GM18498 (cell line): ENCODE data around the gene SP3.

Source experiments
- ATAC-seq: cut with Tn5 transposase; IDR thresholded peaks from one replicate; pipeline ENCODE4 v1.9.1; 2021; ENCODE audit warnings: mild to moderate bottlenecking, moderate library complexity; ENCODE audit not compliant: unreplicated experiment

The SP3 gene

DNA sequence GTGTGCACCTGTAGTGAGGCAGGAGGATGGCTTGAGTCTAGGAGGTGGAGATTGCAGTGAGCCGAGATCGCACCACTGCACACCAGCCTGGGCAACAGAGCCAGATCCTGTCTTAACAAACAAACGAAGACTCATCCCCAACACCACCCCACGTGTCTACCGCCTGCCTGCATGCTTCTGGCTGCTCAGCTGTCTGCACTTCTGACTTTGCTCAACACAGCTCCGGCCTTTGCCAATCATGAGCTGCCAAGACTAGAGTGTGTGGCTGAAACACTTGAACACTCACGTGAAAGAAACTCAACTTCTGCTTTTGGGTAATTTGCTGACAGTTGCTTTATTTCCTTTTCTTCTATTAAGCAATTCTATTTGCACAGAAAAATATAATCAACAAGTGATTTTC, 32.1 kb upstream of the SP3 start:
- peak; percentile 96 for ATAC-seq

- ATAC-seq: no peak
Observed at GRCh38 chr2:173996766-173997165, 31.6 kb upstream of the SP3 start.

DNA sequence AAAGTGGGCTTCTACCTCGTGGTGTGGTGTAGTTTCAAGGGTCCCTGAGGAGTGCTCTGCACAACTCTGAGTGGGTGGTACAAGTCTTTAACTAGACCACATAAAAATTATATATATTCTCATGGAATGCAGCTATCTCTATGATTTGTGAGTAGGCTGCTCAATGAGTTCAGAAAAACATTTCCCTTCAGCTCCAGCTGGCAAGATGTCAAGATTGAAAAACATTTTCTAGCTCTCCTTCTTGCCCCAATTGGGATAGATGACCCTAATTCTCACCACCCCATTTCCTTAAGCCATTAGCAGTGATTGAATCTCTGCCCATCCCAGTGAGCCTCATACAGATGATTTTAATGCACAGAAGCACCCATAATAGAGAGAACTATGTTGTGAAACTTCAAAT, 28.3 kb upstream of the SP3 start:
- no peak for ATAC-seq

DNA sequence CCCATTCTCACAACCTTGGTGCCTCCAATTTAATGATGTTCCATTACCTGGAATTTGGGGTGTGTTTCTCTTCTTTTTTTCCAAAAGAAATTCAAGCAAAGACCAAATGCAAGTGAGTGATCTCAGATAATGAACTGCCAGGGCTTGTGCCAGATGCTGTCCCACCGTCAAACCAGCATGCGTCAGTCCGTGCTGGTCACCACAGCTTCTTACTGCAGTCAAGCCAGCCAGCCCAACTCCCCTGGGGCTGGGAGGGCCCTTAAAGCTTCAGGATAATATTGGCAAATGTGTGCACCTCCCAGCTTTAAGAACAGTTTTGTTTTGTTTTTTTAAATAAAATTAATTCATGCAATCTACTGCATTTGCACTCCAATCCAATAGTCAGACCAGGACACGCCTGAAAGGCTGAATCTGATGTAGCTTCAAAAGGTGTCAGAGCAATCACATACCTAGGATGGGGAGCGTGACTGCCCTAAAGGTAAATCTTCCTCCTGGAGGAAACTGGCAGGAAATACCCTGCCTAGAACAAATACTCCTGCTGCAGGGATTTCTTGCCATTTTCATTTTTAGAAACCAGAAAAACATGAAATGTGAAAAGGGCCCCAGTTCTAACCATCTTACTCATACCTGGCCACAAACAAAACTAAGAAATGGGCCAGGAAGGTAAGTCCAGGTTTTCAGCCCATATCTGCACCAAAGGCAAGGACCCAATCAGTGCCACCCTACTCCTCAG, 26.8 kb upstream of the SP3 start:
- no peak for ATAC-seq

DNA sequence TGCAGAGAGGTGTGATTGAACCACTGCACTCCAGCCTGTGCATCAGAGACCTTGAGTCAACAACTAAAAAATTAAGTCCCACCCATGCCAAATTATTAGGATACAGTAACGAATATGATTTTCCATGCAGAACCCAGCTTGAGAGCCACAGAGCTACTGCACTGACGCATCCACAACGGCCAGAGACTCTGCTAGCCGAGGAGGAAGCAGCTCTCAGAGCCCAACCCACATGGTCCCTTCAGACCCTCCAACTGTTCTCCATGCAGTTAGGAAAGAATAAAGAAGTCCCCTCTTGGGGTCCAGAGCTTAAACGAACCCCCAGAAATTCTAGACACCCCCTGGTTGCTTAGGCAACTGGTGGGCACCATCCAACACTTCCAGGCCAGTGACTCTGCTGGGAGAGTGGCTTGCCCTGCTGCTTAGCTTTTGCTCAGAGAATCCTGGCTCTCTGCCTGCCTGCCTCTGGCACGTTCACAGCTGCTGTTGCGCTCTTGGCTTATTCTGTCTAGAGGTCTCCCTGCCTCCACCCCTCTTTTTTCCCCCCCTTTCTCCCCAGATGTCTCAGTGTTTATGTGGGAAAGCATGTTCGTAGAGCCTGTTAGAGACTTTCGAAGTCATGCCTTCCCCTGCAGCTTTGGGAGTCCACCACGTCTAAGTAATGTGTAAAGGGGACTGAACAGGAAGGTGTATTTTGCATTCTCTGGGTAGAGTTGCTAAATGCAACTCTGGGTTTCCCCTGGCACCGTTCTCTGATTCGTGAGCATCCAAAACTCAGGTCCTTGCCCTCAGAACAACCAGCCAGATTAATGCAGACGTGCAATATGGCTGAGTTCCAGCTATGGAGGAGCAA, 26.0 kb upstream of the SP3 start:
- ATAC-seq: peak; percentile 78

DNA sequence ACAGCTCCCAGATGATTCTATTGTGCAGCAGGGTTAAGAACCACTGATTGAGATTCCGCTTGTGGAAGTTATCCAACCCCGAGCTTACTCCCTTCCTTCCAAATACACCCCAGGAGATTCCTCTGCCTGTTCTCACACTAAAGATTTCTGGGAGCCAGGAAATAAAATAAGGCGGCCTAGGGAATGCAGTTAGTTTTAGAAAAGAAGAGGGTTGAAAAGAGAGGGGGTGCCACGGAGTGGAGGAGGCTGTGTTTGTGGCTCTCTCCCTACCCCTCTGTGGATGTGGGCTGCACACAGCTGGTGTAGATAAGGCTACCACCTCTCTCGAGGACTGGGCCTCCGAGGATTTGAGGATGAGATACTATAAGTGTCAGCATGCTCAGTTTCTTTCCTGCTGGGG, 25.1 kb upstream of the SP3 start:
- ATAC-seq: no peak

DNA sequence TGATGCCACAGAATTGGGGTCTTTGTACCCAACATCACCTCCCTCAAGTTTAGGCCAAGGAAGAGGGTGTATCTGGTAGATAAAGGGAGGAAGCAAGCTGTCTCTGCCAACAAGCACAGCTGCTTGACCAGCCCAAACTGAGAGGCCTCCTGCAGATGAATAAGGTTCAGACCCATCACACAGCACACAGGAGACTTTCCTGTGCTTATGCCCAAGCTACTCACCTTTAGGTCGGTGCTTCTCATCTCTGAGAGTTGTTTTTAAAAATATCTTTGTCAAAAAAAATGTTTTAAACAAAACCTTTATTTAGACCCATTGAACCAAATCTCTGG, 24.7 kb upstream of the SP3 start:
- peak; percentile 34 for ATAC-seq

GRCh38 chr2:173989160-173989883, 24.1 kb upstream of the SP3 start:
- peak; percentile 36 for ATAC-seq

DNA sequence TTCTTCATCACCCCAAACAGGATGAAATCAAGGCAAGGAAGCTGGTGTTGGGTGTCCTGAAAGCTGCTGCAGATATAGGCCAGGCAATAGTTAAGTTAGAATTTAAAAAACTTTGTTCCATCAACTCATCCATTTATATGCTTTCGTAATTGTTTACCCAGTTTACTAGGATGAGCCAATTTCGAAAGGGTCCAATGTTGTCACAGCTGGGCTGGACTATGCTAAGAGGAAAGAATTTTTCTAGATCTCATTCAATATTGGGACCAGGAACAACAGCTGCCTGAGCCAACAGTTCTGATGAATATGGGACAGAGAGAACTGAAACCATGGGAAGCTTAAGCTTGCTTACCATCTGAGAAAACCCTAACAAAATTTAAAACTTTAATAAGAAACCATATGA, 21.6 kb upstream of the SP3 start:
- ATAC-seq: no peak

DNA sequence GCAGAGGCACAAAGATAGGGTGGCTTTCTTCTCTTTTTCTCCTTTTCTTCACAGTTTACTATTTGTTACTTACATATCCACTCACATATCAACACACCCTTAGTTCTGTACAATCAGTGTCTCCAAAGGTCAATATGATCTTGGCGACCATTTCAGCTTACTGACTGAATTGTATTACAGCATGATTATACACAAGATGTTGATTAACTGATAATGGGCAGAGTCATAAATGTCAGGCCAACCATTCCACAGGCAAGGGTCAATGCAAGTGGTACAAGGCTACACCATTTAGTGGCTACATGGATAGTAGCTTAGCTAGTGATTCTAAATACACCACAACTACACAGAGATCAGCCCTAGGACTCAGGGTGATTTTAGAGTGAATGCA, 20.4 kb upstream of the SP3 start:
- no peak for ATAC-seq

GRCh38 chr2:173984866-173985604, 19.9 kb upstream of the SP3 start:
- no peak for ATAC-seq

- ATAC-seq: no peak
Observed at GRCh38 chr2:173983391-173983871, 18.3 kb upstream of the SP3 start.

GRCh38 chr2:173982918-173983317, 17.7 kb upstream of the SP3 start:
- ATAC-seq: no peak

DNA sequence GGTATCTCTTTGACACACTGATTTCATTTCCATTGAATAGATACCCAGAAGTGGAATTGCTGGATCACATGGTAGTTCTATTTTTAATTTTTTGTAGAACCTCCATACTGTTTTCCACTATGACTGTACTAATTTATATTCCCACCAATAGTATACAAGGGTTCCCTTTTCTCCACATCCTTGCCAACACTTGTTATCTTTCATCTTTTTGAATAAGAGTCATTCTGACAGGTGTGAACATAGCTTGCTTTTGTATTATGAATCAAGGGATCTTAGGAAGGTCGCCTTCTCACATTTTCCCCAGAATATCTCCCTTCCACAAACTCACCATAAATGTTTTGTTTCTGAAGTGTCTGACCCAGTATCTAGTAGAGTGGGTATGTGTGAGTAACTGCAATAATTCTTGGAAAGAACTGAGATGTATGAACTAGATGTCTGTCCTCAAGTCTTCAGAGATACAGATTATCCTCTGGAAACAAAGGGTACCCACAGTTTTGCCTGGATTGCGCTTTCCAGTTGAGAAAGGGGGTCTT, 17.1 kb upstream of the SP3 start:
- no peak for ATAC-seq

GRCh38 chr2:173981520-173981919, 16.3 kb upstream of the SP3 start:
- ATAC-seq: no peak

DNA sequence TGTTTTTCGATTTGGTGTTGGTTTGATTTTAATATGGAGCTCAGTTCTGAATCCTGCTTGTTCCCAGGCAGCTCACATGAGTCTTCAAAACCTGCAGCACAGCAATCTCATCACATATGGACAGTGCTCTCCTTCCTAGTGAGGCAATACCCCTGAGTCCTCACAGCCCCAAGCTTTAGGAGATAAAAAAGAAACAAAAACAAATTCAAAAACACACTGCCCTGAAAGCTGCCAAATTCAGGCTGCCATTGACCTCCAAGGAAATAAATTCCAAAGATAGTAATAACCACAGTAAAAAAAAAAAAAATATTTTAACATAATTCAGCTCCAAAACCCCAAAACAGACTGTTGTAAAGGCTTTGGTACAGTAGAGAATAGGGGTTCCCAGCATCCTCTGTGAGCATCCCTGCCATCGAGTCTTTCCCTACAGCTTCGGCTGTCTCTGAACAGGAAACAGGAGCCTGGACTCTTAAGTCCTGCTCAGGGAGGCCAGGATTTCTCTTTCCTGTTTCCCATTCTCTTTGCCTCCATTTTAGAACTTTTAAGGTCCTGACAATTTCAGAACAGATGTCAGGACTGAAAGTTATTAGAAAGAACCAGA, 14.7 kb upstream of the SP3 start:
- ATAC-seq: no peak

- no peak for ATAC-seq
Observed at GRCh38 chr2:173978447-173978846, 13.3 kb upstream of the SP3 start.

DNA sequence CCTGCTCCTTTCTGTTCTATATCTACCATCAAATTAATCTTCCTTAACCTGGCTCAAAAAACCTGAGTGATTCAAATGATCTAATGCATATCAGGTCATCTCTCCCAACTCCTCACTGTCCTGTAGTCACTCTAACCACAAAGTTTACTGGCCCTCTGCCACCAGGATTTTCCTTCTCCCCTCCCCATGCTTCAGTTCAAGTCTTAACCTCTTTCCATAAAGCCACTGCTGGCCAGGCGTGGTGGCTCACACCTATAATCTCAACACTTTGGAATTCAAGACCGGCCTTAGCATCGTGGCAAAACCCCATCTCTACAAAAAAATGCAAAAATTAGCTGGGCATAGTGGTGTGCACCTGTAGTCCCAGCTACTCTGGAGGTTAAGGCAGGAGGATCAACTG, 7.5 kb upstream of the SP3 start:
- ATAC-seq: no peak

DNA sequence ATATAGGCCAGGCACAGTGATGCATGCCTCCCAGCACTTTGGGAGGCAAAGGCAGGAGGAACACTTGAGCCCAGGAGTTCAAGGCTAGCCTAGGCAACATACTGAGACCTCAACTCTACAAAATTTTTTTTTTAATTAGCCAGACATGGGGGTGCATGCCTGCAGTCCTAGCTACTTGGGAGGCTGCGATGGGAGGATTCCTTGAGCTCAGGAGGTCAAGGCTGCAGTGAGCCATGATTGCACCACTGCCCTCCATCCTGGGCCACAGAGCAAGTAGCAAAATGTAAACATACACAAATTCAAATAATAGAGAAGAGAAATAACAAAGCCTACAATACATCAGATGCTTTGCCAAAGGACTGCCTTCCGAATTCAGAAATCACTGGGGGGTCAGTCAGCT, 7.0 kb upstream of the SP3 start:
- ATAC-seq: no peak

GRCh38 chr2:173970516-173970924, 5.3 kb upstream of the SP3 start:
- ATAC-seq: no peak
